GM21423 (cell line): Measurements from ENCODE around the gene C9orf153.
"Not testable (repeated sequence)": the region's sequence is repeated elsewhere in the genome, so short reads cannot be mapped to it uniquely, and the experiment has no call there.

ENCODE experiments used
- ATAC-seq: cut with Tn5 transposase; IDR thresholded peaks from one replicate; pipeline ENCODE4 v1.9.1; 2021; ENCODE audit warnings: mild to moderate bottlenecking, moderate library complexity; ENCODE audit not compliant: unreplicated experiment

The C9orf153 gene

GRCh38 chr9:86259557-86259956, at the start of gene C9orf153:
Gene C9orf153, minus strand, starts transcription at chr9:86259657. Its CDS starts 30,054 bp downstream, at chr9:86229603.
- ATAC-seq: no peak

- no peak for ATAC-seq
Measured at GRCh38 chr9:86308687-86309086, 49.2 kb upstream of the C9orf153 start.

DNA sequence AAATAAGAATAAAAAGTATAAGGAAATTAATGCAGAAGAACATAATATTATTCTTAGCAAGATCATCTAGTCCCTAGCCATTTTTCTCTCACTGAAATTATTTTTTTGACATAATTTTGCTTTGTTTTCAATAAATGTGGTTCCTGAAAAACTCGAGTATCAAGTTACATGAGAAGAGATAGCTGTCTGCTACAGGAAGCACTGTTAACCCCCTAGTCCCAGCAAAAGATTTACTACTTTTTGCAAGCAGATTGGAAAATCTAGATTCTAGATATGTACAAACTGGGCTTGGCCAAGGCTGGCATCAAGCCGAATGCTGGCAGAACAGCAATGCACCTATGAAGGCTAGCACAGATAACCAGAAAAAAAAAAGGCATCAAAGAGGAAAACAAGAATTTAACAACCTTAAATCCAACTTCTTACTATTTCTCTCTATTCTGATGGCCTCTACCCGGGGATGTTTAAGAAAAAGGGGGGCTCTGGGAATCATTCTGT, 44.8 kb upstream of the C9orf153 start:
- no peak for ATAC-seq

DNA sequence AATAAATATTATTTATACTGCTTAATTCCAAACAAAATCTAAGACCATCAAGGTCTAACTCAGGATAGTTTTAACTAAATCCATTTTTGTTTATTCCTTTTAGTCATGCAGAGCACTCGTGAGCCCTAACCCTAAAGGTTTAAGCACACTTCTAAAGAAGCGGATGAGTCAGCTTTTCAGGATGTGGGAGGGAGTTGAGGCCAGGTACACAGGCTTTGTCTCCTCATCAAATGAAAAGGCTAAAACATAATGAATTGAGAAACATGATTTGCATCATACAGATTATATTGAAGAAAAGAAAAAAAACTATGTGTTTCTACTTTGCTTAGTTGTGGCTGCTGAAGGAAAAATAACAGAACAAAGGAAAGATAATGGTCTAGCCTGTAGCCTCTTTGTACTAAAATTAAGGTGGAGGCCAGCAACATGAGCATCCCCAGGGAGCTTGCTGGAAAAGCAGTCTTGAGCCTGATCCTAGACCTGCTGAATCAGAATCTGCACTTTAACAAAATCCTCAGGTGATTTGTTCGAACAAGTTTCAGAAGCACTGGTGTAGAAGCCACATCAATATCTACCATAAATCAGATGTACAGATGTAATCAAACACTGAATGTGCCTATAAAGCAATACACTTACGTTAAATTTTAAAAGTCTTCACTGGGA, 44.0 kb upstream of the C9orf153 start:
- ATAC-seq: no peak

DNA sequence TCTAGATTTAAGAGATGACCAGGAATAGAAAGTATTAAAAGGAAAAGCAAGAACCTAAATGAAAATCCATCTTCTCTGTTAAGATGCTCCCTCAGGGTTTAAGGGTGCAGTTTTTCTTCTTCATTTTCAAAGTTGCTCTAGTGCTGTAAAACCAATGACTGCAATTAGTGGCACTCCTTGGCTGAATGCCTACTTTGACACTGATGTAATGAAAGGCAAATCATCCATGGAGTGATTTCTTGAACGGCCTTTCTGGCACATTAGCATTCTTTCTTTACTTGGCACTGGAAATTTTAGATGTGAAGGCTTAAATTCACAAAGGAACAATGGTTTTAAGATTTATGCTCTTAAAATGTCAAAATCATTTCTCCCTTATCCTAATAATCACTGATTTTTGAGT, 42.2 kb upstream of the C9orf153 start:
- no peak for ATAC-seq

GRCh38 chr9:86300701-86301100, 41.2 kb upstream of the C9orf153 start:
- no peak for ATAC-seq

DNA sequence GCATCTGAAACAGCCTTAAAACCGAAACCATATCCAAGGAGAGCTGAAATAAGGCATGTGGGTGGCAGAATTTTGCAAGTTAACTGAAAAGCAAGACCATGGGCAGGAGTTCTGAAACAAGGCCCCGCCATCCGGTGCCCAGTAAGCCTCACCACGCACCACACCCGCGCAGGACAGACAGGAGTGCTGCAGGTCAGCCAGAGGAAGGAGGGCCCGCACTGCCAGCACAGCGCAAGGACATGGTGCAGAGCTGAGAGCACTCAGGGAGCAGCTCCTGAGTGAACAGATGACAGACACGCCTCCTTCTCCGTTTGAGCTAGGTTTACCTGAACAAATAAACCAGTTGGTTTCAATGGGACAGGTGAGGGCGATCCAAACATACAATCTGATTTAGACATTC, 39.4 kb upstream of the C9orf153 start:
- ATAC-seq: no peak

- not testable (repeated sequence) for ATAC-seq
Measured at GRCh38 chr9:86290341-86290740, 30.9 kb upstream of the C9orf153 start.

- ATAC-seq: no peak
Measured at GRCh38 chr9:86288499-86289198, 29.2 kb upstream of the C9orf153 start.

GRCh38 chr9:86287013-86287412, 27.6 kb upstream of the C9orf153 start:
- ATAC-seq: no peak

DNA sequence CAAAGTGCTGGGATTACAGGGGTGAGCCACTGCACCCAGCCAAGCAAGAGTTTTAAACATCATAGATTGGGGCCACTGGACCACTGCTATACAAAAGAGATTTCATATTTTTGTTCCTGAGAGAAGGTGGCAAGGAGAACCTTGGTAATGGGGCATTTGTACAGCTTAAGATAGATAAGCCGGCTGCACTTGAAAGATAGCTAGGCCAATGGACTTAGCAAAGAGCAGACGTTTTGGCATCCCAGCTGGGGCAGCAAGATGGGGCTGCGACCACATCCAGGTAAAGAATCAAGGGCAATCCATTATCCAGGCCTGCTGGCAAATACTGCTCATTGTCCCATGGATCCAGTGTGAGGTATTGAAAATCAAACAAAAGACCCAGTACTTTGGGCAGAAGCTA, 26.8 kb upstream of the C9orf153 start:
- ATAC-seq: no peak

- ATAC-seq: no peak
Measured at GRCh38 chr9:86285261-86285660, 25.8 kb upstream of the C9orf153 start.

DNA sequence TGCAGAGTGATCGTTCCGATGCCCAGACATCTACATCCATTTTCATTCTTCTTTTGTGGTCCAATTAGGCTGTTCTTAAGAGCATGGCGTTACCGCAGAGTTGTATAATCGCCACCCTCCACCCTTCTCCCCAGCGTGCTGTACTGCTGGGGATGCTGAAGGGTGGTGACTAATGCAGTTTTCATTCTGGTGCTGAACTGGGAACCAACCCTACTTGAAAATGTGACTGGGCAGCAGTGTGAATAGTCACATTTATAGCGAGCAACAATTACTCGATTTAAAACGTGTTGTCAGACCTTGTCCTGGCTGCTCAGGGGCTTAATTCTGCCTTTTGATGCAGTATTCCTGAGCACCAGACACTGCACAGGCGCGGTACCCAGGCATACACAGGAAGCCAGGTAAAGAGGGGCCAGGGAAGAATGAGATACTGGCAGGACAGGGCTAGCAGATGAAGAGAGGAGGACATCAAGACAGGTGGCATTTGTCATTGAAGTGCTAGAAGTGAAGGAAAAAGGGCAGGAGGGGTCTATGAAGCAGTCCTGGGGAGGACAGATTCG, 23.6 kb upstream of the C9orf153 start:
- no peak for ATAC-seq

DNA sequence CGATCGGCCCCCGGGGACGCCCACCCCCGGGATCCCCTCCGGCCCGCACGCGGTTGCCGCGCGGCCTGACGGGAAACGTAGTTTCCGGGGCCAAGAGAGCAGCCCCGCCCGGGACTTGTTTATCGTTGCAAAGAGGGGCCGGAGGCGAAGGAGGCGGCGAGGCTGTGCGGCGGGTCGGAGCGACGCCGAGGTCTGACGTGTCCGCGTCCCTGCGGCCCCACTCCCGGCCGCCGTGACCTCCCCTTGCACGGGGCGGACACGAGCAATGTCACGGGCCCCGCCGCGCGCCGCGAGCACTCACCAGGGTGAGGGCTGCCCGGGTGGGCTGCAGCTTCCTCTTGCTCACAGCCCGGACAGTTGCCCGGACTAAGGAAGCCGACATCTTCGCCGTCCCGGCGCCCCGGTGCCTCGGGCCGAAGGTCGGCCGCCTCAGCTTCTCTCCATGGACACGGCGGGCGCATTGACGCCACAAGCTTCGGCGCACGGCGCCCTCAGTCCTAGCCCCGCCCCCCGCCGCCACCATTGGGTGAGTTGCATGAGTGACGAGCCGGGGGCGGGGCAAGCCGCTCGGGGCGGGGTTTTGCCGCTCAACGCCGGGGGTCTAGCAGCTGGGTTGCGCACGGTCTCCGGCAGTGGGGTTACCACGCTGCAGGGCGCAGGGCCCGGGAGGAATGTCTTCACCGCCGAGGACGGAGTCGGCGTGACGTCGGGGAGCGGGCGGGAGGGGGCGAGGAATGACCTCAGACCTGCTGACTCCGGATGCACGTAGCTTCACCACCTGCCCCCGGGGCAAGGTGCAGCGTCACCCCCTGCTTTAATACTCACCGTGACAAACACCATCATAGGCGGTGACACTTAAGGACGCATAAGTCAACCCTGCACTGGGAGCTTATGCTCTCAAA, 22.9 kb upstream of the C9orf153 start, which contains the start of gene ISCA1:
ISCA1 (minus strand) TSS at position 462 of the 902 bp plus-strand sequence; CDS start at position 382, 80 bp downstream.
- peak; percentile 76 for ATAC-seq

DNA sequence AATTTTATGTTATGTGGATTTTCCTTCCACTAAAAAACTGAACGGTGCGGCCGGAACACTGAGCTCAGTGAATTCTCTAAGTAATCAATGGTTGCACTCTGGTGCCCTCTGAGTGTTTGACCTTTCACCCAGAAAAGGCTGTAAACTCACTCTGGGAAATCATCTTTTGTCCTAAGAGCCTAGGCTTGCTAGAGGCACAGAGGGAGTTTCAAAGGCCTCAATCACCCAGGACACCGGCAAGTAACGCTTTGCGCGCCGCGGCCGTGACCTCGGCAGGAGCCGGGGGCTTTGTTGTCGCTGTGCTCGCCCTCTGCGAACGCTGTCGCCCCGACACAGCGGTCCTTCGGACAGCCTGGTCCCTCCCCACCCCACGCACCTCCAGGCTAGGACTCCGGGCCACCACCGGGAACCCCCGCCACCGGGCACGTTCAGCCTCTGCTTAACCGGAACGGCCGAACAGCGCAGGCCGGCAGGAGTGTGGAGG, 22.2 kb upstream of the C9orf153 start:
- ATAC-seq: peak; percentile 7

GRCh38 chr9:86280580-86280979, 21.1 kb upstream of the C9orf153 start:
- ATAC-seq: no peak

GRCh38 chr9:86279839-86280238, 20.4 kb upstream of the C9orf153 start:
- ATAC-seq: no peak

- no peak for ATAC-seq
Measured at GRCh38 chr9:86277072-86277471, 17.6 kb upstream of the C9orf153 start.

DNA sequence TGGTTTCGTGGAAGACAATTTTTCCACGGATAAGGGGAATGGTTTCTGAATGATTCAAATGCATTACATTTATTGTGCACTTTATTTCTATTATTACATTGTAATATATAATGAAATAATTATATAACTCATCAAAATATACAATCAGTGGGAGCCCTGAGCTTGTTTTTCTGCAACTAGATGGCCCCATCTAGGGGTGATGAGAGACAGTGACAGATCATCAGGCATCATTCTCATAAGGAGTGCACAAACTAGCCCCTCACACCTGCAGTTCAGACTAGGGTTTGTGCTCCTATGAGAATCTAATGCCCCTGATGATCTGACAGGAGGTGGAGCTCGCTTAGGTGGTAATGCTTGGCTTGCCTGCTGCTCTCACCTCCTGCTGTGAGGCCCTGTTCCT, 16.5 kb upstream of the C9orf153 start:
- no peak for ATAC-seq

- no peak for ATAC-seq
Measured at GRCh38 chr9:86274821-86275643, 15.6 kb upstream of the C9orf153 start.
